Measurements from ENCODE around the gene CIT. TPM values are rescaled to one million over a fixed set of nuclear protein-coding genes. Genes with fewer than 3 reads are reported as not detected.

The CIT gene
- total and polyA plus RNA-seq, 9 of the 15 experiments (the other 6 are each of a cell fraction or from before 2014, with no cell fraction given) = 1.1 to 46.7 (median 21.3) TPM

DNA sequence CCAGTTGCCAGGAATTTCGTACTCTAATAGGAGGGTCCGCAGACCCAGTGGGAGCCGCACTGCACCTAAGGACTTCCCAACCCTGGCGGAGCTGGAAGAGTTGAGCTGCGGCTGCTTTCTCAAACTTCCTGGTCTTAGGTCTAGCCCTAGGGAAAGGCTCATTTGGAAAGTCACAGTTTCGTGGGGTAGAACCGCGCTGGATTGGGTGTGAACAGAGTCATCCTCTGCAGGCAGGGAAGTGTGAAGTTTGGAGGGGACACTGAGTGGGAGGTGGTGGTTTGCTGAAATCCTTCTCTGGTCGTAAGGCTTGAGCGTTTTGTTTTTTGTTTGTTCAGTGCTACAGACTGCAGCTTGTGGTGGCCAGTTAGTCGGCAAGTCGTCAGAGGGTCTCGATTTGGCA is 190.3 kb downstream of the CIT start:
- BruUV-seq (replicated peaks) = no TSS peak
- Histone ChIP-seq H3K9me1 (ENCODE audit: control insufficient read depth, insufficient read depth, low read length) (no peaks in the 10 kb centered on the region), H3K9ac (ENCODE audit: insufficient read depth in 1 of 2, low read depth in 2 of 2, low read length in 2 of 2) (no peak overlapping the region), H3K4me1 (replicated peaks in 1 of 2; ENCODE audit: control insufficient read depth in 2 of 2, insufficient read depth in 2 of 2, low read length in 2 of 2) (peaks cover 0 to 3% of the 10 kb centered on the region in 2 experiments; a peak in 3 of 5 replicates), H3K79me2 (ENCODE audit: control insufficient read depth, insufficient read depth, low read length) (no peaks in the 10 kb centered on the region), H3K27me3 (ENCODE audit: control insufficient read depth in 2 of 2, insufficient read depth in 2 of 2, low read length in 2 of 2) (no peaks in the 10 kb centered on the region), H4K20me1 (replicated peaks; ENCODE audit: control insufficient read depth, insufficient read depth, low read length) (no peaks in the 10 kb centered on the region), H3K4me2 (ENCODE audit: insufficient read depth, low read length) (no peak overlapping the region), H3K9me3 (replicated peaks; ENCODE audit: control insufficient read depth, insufficient read depth, low read depth, low read length) (no peaks in the 10 kb centered on the region), H3K4me3 (no peak overlapping the region), H3K27ac (ENCODE audit: extremely low read depth, low read depth, low read length) (no peak overlapping the region), H2AFZ (ENCODE audit: low read depth, low read length) (no peak overlapping the region), H3K36me3 (ENCODE audit: control insufficient read depth, insufficient read depth, low read length) (peaks cover 42% of the 10 kb centered on the region)
- WGBS (ENCODE audit: insufficient coverage, low coverage, missing lambda C conversion rate) = 91% methylated on average over 13 of the region's 13 CpGs
- in situ Hi-C loops (cut with MboI) = no loop called here
- FAIRE-seq (no peak), ATAC-seq (no peak), DNase-seq (ENCODE audit: extremely low read depth in 1 of 4, low spot score in 3 of 4) (no peak)
- ChIA-PET POLR2A (interaction anchor here (1.2 to 2.0 kb wide), 5 partner anchors 8 to 15 kb away, joined by 3 to 6 read pairs (median 5); no protein-coding TSS in a partner anchor), CTCF (ENCODE audit: low intra/inter-chr PET ratio) (no interaction called here)
- no peak for TF ChIP-seq ZFP36 (IDR thresholded peaks at IDR 0.05; ENCODE audit: low read depth, low read length, partially characterized antibody)
- no peak for TF ChIP-seq HNRNPL (IDR thresholded peaks at IDR 0.05; ENCODE audit: low read depth, low read length)
- no peak for TF ChIP-seq ATF7 (IDR thresholded peaks at IDR 0.05)
- TF ChIP-seq U2AF1 (optimal IDR thresholded peaks at IDR 0.05; ENCODE audit: low read depth, low read length) = no peak
- no peak for TF ChIP-seq SRSF7 (optimal IDR thresholded peaks at IDR 0.05; ENCODE audit: low read depth, low read length)
- TF ChIP-seq PHF8 (IDR thresholded peaks at IDR 0.05; ENCODE audit: borderline replicate concordance, low read length) = no peak
- TF ChIP-seq TAF9B (IDR thresholded peaks at IDR 0.05; ENCODE audit: partially characterized antibody) = no peak
- no peak for TF ChIP-seq ZFP1 (CRISPR knock-in tag; IDR thresholded peaks at IDR 0.05)
- TF ChIP-seq MEF2A (IDR thresholded peaks at IDR 0.05; ENCODE audit: control insufficient read depth, low read depth, low read length) = no peak
- TF ChIP-seq FUS (optimal IDR thresholded peaks at IDR 0.05; ENCODE audit: low read depth, low read length) = no peak
- TF ChIP-seq, protein P1, sequence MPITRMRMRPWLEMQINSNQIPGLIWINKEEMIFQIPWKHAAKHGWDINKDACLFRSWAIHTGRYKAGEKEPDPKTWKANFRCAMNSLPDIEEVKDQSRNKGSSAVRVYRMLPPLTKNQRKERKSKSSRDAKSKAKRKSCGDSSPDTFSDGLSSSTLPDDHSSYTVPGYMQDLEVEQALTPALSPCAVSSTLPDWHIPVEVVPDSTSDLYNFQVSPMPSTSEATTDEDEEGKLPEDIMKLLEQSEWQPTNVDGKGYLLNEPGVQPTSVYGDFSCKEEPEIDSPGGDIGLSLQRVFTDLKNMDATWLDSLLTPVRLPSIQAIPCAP (CRISPR knock-in tag; IDR thresholded peaks at IDR 0.05; ENCODE audit: borderline replicate concordance) = no peak
- TF ChIP-seq, protein P2, sequence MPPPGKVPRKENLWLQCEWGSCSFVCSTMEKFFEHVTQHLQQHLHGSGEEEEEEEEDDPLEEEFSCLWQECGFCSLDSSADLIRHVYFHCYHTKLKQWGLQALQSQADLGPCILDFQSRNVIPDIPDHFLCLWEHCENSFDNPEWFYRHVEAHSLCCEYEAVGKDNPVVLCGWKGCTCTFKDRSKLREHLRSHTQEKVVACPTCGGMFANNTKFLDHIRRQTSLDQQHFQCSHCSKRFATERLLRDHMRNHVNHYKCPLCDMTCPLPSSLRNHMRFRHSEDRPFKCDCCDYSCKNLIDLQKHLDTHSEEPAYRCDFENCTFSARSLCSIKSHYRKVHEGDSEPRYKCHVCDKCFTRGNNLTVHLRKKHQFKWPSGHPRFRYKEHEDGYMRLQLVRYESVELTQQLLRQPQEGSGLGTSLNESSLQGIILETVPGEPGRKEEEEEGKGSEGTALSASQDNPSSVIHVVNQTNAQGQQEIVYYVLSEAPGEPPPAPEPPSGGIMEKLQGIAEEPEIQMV (tag; conservative IDR thresholded peaks at IDR 0.05; ENCODE audit: low read depth) = no peak
- no peak for TF ChIP-seq ZNF583 (CRISPR knock-in tag; IDR thresholded peaks at IDR 0.05)
- TF ChIP-seq E2F8 (IDR thresholded peaks at IDR 0.05; ENCODE audit: low read depth, partially characterized antibody) = no peak
- intact Hi-C loops (cut with micrococcal nuclease) = no loop called here

All from K562 (cell line).